HEK293 (cell line): ENCODE data around the gene TACC2.

Experiments
- GFI1B ChIP-seq: fragments of 450-650 bp; formaldehyde crosslinking; IDR thresholded peaks from 2 replicates; pipeline ENCODE4 v1.5.1; 2016; ENCODE audit warnings: missing biosample characterization, missing genetic modification characterization
- GLI2 ChIP-seq: fragments of 450-650 bp; formaldehyde crosslinking; IDR thresholded peaks from 2 replicates; pipeline ENCODE4; 2017; ENCODE audit warnings: missing biosample characterization, missing genetic modification characterization, low read depth, borderline replicate concordance
- KLF8 ChIP-seq: fragments of 450-650 bp; formaldehyde crosslinking; IDR thresholded peaks from 2 replicates; pipeline ENCODE4 v1.5.1; 2016; ENCODE audit warnings: missing biosample characterization, missing genetic modification characterization
- SP3 ChIP-seq: fragments of 450-650 bp; formaldehyde crosslinking; IDR thresholded peaks from 2 replicates; pipeline ENCODE4 v1.5.1; 2016; ENCODE audit warnings: missing biosample characterization, missing genetic modification characterization
- ZBTB20 ChIP-seq: fragments of 450-650 bp; formaldehyde crosslinking; IDR thresholded peaks from 2 replicates; pipeline ENCODE4 v1.5.1; 2016; ENCODE audit warnings: missing biosample characterization, missing genetic modification characterization
- ZNF211 ChIP-seq: fragments of 450-650 bp; formaldehyde crosslinking; IDR thresholded peaks from 2 replicates; pipeline ENCODE4 v1.5.1; 2016; ENCODE audit warnings: low read depth, missing biosample characterization, missing genetic modification characterization
- ZNF221 ChIP-seq: fragments of 450-650 bp; formaldehyde crosslinking; IDR thresholded peaks from 2 replicates; pipeline ENCODE4 v1.5.1; 2017; ENCODE audit warnings: missing biosample characterization, missing genetic modification characterization, borderline replicate concordance
- ZNF223 ChIP-seq: fragments of 450-650 bp; formaldehyde crosslinking; IDR thresholded peaks from 2 replicates; pipeline ENCODE4 v1.5.1; 2016; ENCODE audit warnings: missing biosample characterization, missing genetic modification characterization
- ZNF394 ChIP-seq: fragments of 450-650 bp; formaldehyde crosslinking; IDR thresholded peaks from 2 replicates; pipeline ENCODE4 v1.5.1; 2016; ENCODE audit warnings: missing biosample characterization, missing genetic modification characterization, mild to moderate bottlenecking, moderate library complexity, borderline replicate concordance
- ZNF600 ChIP-seq: fragments of 450-650 bp; formaldehyde crosslinking; IDR thresholded peaks from 2 replicates; pipeline ENCODE4 v1.5.1; 2016; ENCODE audit warnings: missing biosample characterization, missing genetic modification characterization
- ZNF626 ChIP-seq: fragments of 450-650 bp; sonication (Bioruptor Pico); formaldehyde crosslinking; IDR thresholded peaks from 2 replicates; pipeline ENCODE4 v1.5.1; 2018; ENCODE audit warnings: missing biosample characterization, missing genetic modification characterization, inconsistent platforms
- ZNF629 ChIP-seq: fragments of 450-650 bp; formaldehyde crosslinking; IDR thresholded peaks from 2 replicates; pipeline ENCODE4 v1.5.1; 2017; ENCODE audit warnings: missing biosample characterization, missing genetic modification characterization
- ZNF707 ChIP-seq: fragments of 450-650 bp; formaldehyde crosslinking; IDR thresholded peaks from 2 replicates; pipeline ENCODE4 v1.5.1; 2016; ENCODE audit warnings: missing biosample characterization, missing genetic modification characterization
- ZNF76 ChIP-seq: fragments of 450-650 bp; formaldehyde crosslinking; IDR thresholded peaks from 2 replicates; pipeline ENCODE4; 2016; ENCODE audit warnings: low read depth, missing biosample characterization, missing genetic modification characterization, borderline replicate concordance
- TF ChIP-seq, protein P1 (sequence below): fragments of 450-650 bp; formaldehyde crosslinking; IDR thresholded peaks from 2 replicates; pipeline ENCODE4 v1.5.1; 2017; ENCODE audit warnings: missing biosample characterization, missing genetic modification characterization
- TF ChIP-seq, protein P2 (sequence below): fragments of 450-650 bp; formaldehyde crosslinking; IDR thresholded peaks from 2 replicates; pipeline ENCODE4 v1.5.1; 2016; ENCODE audit warnings: missing biosample characterization, missing genetic modification characterization
- TF ChIP-seq, protein P3 (sequence below): fragments of 450-650 bp; formaldehyde crosslinking; optimal IDR thresholded peaks from 2 replicates; pipeline ENCODE3; 2016; ENCODE audit warnings: missing biosample characterization, mild to moderate bottlenecking, missing genetic modification characterization
- TF ChIP-seq, protein P4 (sequence below): fragments of 450-650 bp; formaldehyde crosslinking; IDR thresholded peaks from 2 replicates; pipeline ENCODE4 v1.5.1; 2016; ENCODE audit warnings: missing biosample characterization, missing genetic modification characterization, borderline replicate concordance

The TACC2 gene

DNA sequence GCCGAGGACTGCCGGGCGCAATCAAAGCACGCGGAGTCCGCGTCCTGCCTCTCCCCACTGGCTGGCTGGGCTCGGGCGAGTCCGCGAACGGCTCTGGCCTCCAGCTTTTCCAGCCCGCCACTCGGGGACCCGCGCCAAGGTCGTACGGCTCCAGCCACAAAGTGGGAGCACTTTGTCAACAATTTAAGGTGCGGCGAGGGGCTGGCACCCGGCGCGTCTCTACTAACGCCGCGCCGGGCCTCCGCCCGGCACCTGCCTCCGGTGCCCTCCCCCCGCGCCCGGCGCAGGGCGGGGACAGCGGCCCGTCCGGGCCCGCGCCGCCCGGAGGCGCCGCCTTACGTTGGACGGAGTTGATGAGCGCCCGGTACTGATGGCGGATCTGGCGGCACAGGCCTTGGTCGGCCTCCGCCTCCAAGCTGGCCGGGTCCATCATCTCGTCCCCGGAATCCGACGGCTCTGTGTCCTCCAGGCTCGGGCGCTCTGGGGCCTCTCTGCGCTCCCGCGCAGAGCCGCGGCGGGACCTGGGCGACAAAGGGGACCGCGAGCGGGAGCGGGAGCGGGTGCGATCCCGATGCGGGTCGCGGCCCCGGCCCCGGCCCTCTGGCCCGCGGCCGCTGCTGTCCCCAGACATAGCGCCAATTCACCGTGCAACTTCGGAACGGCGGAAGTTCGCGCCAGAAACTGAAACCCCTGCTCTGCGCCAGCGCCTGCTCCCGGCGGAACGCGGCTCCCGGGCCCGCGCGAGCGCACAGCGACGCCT, 14.2 kb upstream of the TACC2 start, which contains the start of gene NSMCE4A (continued):
- TF ChIP-seq, protein P1, sequence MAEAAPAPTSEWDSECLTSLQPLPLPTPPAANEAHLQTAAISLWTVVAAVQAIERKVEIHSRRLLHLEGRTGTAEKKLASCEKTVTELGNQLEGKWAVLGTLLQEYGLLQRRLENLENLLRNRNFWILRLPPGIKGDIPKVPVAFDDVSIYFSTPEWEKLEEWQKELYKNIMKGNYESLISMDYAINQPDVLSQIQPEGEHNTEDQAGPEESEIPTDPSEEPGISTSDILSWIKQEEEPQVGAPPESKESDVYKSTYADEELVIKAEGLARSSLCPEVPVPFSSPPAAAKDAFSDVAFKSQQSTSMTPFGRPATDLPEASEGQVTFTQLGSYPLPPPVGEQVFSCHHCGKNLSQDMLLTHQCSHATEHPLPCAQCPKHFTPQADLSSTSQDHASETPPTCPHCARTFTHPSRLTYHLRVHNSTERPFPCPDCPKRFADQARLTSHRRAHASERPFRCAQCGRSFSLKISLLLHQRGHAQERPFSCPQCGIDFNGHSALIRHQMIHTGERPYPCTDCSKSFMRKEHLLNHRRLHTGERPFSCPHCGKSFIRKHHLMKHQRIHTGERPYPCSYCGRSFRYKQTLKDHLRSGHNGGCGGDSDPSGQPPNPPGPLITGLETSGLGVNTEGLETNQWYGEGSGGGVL (tag by site-specific recombination): peak; percentile 33; the same call in 1 of the 2 replicates
- TF ChIP-seq ZNF394 (tag by site-specific recombination) (no peak), ZNF221 (tag by site-specific recombination) (no peak), ZNF76 (tag by site-specific recombination) (no peak; the same call in 1 of the 2 replicates), ZNF211 (tag by site-specific recombination) (no peak), ZNF223 (no peak), ZBTB20 (tag by site-specific recombination) (peak; percentile 80), ZNF600 (tag by site-specific recombination) (peak; percentile 57), GFI1B (tag by site-specific recombination) (no peak), GLI2 (tag by site-specific recombination) (no peak), ZNF629 (tag by site-specific recombination) (no peak), SP3 (tag by site-specific recombination) (peak; percentile 52), KLF8 (peak; percentile 72; the same call in 1 of the 2 replicates), ZNF626 (tag by site-specific recombination) (0 out of 2 replicates have a peak, but pooled peaks have one; percentile 20), ZNF707 (tag by site-specific recombination) (no peak)
- TF ChIP-seq, protein P2, sequence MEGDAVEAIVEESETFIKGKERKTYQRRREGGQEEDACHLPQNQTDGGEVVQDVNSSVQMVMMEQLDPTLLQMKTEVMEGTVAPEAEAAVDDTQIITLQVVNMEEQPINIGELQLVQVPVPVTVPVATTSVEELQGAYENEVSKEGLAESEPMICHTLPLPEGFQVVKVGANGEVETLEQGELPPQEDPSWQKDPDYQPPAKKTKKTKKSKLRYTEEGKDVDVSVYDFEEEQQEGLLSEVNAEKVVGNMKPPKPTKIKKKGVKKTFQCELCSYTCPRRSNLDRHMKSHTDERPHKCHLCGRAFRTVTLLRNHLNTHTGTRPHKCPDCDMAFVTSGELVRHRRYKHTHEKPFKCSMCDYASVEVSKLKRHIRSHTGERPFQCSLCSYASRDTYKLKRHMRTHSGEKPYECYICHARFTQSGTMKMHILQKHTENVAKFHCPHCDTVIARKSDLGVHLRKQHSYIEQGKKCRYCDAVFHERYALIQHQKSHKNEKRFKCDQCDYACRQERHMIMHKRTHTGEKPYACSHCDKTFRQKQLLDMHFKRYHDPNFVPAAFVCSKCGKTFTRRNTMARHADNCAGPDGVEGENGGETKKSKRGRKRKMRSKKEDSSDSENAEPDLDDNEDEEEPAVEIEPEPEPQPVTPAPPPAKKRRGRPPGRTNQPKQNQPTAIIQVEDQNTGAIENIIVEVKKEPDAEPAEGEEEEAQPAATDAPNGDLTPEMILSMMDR: 0 out of 2 replicates have a peak, but pooled peaks have one; percentile 58
- TF ChIP-seq, protein P3, sequence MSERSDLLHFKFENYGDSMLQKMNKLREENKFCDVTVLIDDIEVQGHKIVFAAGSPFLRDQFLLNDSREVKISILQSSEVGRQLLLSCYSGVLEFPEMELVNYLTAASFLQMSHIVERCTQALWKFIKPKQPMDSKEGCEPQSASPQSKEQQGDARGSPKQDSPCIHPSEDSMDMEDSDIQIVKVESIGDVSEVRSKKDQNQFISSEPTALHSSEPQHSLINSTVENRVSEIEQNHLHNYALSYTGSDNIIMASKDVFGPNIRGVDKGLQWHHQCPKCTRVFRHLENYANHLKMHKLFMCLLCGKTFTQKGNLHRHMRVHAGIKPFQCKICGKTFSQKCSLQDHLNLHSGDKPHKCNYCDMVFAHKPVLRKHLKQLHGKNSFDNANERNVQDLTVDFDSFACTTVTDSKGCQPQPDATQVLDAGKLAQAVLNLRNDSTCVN (tag by site-specific recombination): peak; percentile 93
- TF ChIP-seq, protein P4, sequence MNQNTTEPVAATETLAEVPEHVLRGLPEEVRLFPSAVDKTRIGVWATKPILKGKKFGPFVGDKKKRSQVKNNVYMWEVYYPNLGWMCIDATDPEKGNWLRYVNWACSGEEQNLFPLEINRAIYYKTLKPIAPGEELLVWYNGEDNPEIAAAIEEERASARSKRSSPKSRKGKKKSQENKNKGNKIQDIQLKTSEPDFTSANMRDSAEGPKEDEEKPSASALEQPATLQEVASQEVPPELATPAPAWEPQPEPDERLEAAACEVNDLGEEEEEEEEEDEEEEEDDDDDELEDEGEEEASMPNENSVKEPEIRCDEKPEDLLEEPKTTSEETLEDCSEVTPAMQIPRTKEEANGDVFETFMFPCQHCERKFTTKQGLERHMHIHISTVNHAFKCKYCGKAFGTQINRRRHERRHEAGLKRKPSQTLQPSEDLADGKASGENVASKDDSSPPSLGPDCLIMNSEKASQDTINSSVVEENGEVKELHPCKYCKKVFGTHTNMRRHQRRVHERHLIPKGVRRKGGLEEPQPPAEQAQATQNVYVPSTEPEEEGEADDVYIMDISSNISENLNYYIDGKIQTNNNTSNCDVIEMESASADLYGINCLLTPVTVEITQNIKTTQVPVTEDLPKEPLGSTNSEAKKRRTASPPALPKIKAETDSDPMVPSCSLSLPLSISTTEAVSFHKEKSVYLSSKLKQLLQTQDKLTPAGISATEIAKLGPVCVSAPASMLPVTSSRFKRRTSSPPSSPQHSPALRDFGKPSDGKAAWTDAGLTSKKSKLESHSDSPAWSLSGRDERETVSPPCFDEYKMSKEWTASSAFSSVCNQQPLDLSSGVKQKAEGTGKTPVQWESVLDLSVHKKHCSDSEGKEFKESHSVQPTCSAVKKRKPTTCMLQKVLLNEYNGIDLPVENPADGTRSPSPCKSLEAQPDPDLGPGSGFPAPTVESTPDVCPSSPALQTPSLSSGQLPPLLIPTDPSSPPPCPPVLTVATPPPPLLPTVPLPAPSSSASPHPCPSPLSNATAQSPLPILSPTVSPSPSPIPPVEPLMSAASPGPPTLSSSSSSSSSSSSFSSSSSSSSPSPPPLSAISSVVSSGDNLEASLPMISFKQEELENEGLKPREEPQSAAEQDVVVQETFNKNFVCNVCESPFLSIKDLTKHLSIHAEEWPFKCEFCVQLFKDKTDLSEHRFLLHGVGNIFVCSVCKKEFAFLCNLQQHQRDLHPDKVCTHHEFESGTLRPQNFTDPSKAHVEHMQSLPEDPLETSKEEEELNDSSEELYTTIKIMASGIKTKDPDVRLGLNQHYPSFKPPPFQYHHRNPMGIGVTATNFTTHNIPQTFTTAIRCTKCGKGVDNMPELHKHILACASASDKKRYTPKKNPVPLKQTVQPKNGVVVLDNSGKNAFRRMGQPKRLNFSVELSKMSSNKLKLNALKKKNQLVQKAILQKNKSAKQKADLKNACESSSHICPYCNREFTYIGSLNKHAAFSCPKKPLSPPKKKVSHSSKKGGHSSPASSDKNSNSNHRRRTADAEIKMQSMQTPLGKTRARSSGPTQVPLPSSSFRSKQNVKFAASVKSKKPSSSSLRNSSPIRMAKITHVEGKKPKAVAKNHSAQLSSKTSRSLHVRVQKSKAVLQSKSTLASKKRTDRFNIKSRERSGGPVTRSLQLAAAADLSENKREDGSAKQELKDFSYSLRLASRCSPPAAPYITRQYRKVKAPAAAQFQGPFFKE (tag by site-specific recombination): no peak
